Measurements from ENCODE around the gene SUSD4.

SUSD4 gene

DNA sequence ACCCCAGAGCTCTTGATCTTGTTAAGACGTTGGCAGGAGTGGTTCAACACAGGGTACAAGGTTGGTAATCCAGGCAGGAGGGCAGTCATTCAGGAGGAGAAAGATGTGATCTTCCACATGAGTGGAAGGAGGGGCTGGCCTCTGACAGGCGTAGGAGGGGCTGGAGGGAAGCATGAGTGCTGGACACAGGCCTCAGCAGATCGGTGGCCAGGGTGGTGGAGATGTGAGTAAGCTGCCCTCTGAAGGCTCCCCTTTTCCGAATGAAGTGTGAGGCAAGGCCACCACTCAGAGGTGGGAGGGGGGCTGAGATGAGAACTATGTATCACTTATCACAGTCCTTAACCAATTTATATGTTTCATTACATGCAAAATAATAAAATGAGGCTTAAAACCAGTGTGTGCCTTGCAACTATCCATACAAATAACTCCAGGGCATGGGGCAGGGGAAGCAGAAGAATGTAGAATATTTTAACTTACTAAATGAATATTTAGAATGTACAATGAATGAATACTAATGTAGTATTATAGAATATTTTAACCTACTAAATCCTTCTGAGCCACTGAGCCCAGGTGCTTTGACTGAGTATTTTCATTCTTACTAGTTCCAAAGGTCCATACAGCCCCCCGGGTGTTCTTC is 117.4 kb downstream of the SUSD4 start:
- no peak for DNase-seq

DNA sequence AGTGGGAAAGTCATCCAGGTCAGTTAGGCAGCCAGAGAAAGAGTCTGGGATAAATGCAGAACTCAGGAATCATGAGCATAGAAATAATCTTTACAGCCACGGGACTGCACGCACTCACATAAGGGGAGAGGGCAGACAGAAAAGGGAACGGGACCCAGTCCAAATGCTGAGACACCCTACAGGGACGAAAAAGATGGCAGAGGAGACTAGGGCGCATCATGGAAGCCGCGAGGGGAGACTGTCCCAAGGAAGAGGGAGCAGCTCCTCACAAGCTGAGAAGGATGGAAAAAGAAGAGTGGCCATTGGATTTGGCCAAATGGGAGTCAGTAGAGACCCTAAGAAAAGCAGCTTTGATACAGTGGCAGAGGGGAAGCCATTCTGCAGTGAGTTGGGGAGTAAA is 118.0 kb downstream of the SUSD4 start:
- DNase-seq: no peak

DNA sequence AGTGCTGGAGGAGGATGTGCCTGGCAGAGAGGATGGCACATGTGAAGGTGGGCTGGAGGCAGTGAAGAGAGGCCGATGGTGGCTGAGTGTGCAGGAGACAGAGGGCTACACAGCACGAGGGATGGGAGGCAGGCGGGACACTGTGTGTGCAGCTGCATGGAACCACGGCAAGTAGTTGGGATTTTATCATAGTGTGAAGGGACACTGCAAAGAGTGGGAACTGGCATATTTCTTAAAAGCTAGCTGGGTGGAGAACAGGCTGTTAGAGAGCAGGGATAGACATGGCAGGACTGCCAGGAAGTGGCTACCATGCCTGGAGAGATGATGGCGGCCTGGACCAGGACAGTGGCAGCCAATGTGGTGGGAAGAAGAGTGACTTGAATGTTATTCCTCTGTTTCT is 118.6 kb downstream of the SUSD4 start:
- no peak for DNase-seq

DNA sequence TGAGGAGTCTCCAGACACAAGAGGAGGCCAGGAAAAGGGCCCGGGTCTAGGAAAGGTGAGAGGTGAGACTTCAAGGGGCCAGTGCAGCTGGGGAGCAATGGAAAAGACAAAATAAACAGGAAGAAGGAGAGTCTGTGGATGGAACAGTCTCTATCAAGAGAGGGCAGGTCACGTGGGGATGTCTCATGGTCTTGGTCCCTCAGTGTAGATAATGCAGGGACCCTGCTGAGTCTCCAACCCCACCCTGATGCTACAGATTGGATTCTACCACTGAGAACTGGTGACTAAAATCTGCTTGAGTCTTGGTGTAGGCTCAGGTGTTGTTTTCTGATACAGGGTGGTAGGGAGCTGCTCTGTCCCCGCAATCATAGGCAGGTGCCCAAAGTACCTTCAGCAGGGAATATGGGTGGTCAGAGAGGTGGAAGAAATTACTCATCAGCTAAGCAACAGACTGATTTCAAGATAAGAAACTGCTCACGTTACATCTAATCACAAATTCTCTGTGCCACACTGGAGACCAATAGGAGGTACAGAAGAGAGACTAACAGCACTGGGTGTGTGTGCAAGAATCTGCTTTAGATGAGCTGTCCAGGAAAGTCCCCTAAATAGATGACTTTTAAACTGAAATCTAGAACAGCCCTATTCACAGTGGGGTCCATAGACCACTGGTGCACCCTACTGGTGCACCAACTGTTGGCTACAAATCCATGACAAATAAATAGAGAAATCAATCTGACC is 119.4 kb downstream of the SUSD4 start:
- peak; percentile 17 for DNase-seq

DNA sequence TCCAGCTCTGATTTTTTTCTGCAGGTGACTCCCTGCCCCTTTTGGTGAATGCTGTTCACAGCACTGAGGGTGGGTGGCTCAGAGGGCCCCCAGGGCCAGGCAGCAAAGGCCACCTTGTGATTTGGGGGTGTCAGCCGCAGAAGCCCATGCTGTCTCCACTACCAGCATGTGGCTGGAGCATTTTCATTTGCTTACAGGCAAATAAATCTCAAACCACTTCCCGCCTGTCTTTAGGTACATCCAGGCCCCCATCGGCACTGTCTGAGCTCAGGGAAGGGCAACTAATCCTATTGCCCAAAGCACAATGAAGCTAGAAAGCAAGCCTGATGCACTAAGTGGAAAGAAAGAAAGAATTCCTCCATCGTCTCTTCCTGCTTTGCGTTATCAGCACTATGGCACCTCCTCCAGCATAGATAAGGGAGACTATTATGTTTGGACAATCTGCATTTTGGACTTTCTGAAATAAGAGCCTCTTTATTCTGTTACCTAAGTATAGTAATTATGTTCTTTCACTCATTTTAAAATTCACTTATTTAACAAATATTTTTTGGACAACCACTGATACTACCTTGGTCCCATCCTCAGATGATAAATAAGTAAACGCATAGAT is 120.4 kb downstream of the SUSD4 start:
- no peak for DNase-seq

DNA sequence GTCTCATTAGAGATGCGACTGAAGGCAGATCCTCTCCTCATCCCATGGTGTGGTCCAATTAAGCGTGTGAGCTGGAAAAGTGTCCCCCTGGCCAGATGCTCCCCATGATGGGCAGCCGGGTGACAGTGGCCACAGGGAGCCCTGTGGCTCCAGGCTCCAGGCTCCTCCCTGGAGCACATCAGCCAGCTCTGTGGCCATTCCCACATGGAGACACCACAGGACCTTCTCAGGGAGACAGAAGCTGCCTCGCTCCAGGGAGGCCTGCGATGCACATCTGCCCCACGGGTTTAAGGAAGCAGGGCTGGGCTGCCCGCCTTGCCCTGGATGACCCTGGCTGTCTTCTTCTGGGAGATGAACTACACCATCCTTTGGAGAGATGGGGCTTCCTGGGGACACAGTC is 121.0 kb downstream of the SUSD4 start:
- DNase-seq: no peak

DNA sequence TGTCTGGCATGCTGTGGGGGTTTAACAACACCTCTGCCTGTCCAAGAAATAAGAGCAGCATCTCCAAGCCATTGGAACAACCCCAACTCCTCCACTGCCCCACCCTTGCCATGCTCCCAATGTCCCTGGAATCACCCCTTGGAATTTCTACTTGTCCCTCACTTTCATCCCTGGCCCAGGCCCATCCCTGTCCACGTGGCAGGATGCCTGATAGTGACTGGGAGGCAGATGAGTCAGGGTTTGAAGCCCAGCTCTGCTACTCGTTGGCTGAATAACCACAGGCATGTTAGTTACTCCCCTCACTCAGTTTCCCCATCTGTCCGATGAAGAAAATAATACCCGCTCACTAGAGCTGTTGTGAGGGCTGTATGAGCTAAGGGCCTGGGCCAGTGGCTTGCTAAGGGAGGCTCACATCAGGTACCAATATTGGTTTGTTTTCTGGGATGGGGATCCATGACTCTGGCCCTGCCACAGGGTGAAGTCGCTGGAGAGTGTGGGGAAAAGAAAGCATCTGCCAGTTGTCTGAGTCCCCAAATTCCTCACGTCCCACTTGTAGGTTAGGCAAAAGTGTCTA is 121.5 kb downstream of the SUSD4 start:
- no peak for DNase-seq

DNA sequence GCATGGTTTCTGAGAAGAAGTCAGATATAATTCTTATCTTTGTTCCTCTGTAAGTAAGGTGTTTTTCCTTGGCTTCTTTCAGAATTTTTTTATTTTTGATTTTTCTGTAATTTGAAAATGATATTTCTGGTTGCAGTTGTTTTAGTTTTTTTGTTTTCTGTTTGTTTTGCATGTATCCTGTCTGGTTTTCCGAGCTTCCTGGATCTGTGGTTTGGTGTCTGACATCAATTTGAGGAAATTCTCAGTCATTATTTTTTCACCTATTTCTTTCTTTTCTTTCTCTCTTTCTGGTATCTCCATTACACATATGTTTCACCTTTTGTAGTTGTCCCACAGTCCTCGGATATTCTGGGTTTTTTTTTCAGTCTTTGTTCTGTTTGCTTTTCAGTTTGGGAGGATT is 123.9 kb downstream of the SUSD4 start:
- DNase-seq: no peak

DNA sequence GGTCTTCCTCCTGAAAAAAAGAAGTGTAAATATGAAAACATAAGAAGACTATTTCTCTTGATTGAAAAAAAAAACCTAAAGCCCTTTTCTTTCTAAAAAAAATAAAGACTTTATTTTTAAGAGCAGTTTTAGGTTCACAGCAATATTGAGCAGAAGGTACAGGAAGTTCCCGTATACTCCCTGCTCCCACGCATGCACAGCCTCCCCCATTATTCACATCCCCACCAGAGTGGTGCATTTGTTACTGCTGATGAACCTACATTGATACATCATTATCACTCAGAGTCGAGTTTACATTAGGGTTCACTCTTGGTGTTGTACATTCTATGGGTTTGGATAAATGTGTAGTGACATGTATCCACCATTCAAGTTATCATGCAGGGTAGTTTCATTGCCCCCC is 128.9 kb downstream of the SUSD4 start:
- DNase-seq: no peak

DNA sequence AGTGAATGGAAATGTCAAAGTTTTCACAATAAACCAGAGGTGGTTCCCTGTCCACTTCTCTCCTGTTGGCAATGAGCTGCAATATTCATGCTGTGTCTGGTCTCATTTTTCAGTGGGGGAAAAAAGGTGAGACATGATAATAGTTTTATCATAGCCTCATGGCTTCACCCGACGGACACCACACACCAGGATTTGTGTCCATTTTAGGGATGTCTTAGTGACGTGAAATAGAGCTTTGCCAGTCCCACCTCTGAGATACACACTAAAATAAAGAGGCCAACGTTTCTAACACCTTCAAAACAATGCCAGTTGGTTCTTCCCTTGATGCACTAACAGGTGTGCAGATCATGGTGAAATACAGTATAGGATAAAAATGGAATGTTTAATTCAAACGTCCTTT is 129.4 kb downstream of the SUSD4 start:
- DNase-seq: no peak

DNA sequence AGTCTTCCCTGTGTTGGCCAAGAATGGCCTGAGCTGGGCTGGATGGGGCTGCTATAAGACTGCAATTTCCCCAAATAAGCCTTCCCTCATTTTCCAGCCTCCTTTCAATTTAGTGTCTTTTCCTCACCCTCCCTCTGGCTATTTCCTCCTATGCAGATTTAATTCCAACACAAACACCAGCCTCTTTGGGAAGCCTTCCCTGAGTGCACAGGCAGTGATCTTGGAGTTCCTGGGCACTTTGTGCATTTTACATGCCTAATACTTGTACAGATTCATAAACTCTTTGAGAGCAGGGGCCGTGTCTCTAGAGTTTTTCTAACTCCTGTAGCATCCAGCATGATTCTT is 129.8 kb downstream of the SUSD4 start:
- DNase-seq: no peak

DNA sequence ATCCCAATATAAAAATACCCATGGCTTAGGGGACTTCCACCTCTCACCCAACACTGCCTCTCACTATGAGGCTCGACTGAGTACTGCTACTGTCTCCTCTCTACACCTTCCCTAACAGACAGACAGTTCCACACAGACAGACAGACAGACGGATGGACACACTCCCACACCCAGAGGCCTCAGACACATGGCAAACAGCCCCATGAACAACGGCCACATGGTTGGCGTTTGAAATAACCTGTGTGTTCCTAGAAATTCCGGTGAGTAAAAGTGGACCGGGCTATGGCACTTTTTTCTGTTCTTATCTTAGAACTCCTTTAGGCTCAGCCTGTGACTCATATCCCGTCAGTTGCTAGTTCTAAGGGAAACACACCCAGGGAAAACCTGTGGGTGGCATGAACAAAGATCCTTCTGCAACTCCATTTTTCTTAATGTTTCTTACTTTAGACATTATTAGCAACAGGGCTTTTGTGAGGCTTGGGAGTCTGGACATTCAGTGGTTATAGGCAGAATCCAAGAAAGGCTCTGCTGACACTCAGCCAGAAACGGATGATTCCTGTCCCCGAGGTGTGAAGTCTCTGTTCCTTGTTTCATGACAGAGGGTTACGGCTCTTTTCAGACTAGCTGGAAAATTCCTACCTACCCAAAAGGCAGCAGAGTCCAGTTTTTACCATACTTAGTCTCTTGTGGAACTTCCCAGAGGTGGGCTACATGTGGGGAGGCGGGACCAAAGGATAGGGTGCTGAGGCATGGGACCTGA is 130.4 kb downstream of the SUSD4 start:
- peak; percentile 67 for DNase-seq

DNA sequence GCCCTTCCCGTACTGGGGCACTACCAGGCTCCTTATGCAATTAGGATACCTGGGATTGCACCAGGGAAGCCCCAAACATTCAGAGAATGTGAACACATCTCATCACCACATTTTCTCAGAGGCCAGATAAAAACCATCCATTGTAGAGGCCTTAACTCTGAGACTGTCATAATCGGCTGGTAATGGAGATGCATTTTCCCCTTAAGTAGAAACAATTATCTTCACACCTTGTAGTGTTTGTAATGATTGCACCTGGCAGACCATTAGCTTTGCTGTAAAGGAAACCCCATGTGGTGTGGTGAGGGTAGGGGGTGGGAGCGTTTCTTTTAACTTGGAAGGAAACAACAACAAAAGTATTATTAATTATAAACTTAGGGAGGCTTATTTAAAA is 131.0 kb downstream of the SUSD4 start:
- DNase-seq: no peak

DNA sequence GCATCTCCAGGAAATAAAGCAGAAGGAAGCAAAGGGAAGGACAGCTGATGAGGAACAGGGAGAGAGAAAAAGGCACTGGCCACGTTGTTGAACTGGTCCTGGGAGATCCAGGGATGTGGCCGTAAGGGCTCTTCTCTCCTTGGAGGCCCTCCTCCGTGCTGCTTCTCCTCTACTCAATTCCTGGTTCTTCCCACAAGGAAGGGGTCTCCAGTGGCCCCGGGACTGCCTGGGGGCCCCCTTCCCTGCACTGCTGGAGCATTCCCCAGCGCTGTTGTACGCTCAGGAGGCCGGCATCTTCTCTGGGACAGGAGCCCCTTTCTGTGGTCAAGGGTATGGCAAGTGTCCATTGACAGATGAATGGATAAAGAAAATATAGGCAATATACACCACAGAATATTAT is 132.4 kb downstream of the SUSD4 start:
- DNase-seq: no peak

DNA sequence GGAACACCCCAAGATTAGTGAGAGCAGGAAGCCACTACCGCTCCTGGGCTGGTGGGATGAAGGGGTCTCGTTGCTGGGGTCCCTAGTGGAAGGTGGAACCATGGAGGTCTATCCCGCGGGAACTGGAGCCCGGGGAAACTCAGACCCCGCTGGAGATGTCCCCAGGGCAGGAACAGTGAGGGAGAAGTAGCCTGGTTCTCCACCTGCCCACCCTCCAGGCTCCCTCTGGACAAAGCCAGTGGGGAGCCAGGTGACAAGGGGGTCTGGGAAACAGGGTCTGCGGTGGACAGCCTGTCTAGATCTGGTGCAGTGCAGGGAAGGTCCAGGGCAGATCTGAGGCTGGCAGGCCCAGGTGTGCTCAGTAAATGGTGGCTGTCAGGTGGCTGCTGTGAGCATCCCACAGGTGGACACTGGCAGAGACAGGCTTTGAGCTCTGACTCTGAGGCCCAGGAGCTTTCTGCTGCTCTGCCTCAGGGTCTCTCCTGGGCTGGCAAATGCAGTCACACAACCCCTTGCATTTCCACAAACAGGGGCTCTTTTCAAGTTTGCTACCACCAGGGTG is 132.9 kb downstream of the SUSD4 start:
- DNase-seq: no peak

DNA sequence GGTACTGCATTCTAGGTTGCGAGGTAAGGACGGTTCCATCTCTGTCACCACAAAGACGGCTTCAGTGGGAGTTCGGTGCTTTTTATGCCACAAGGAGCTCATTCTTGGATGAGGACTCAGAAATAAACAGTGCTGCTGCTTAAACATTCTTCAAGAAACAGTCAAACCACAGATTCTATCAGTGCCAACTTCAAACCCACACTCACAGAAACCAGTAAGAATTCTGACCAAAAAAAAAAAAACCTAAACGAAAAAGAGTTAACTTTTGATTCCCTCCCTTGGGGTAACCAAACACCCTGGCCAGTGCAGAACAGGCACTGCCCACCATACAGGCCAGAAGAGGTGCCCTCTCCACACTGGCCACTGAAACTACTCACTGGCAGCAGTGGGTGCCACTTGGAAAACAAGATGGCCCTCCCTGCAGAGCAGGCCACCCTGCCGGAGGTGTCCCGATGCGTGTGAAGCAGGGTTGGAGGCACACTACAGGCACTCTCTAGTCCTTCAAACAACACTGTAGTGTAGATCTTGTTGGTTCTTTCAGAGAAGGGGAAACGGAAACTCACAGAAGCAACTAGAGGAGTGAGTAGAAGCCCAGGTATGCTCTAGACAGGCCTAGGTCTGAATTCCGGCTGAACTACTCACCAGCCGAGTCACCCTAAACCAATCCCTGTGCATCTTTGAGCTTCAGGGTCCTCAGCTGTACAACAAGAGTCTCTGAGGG is 133.7 kb downstream of the SUSD4 start:
- peak; percentile 79 for DNase-seq

DNA sequence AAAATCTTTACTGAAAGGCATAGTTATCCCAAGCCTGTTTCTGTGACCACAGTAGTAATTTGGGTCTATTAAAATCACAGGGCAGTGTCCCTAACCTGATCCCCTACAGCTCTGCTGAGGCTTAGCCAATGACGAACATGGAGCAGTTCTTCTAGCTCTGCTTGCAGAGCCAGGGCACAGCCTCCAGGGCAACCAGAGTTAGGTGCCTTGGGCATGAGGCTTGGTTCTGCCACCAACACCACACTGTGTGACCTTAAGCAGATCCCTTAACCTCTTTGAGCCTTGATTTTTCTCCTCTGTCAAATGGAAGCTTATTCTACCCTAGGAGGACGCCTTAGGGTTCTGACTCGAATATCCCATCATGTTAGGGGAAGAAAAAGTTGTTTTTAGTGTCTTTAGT is 134.2 kb downstream of the SUSD4 start:
- DNase-seq: no peak

DNA sequence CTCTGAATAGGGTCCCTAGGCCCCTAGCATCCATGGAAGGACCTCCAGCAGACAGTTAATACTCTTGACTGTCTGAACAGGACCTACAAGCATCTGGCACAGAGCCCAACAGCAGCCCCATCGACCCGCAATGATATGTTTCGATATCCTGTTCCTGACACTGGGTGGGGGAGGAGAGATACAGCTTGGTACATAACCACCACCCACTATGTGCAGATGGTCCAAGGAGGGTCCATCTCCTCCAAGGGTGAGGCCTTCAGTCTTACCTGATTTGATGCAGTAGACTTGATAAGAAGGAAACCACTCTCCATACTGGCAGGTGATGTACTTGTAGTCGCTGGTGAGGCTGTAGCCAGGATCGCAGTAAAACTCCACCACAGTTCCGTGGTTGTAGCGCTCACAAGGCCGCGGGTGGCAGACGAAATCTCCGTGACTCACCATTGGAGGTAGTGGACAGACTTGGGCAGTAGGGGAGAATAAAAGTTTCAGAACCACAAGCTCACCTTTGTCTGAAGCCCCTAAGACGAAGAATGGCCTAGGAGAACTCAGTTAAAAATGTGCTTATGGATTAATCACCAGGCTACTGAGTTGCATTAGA is 134.9 kb downstream of the SUSD4 start:
- DNase-seq: no peak

DNA sequence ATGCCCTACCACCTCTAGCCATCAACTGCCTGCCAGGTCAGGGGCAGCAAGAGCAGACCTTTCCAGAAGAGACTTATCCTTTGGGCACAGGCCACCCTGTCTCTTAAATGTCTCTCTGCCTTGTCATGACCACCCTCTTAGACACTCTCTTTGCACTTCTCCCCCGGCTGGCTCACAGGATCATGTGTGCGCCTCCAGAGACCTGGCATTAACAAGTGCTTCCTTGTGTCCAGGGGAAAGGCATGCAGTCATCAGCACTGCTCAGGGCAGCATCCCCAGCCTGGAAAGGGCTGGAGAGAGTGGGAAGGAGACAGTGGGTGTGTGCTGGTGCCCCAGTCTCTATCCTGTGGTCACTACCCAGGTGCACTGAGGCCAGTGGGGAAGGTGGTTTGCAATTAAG is 135.8 kb downstream of the SUSD4 start:
- no peak for DNase-seq

DNA sequence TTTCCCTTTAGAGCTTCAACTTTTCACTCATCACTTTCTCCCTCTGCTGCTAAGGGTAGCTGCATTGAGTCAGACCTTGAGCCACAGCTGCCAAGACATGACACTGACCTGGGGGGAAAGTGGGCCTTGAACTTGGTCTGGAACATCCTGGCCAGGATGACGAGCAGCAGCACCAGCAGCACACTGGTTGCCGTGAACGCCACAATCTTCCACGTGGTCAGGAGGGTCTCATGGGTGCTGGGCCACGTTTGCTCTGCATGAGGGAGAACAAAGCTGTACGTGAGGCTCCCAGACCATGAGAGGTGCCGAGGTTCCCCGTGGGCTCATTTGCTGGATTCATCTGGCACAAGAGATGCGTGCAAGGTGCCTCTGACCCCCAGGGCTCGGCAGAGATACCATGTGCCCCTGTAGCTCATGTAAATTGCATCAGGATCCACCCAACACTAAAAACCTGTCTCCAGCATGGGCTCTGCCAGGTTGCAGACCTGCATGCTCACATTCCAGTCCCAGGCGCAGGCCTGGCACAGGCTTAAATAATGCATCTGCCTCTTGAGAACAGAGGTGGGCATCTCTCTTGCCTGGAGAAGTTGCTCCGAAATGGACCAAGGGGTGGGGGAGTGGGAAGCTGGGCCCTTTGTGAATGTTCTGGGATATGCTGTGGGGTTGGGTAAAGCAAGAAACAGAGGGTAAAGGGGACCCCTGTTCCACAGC is 136.3 kb downstream of the SUSD4 start:
- DNase-seq: no peak

DNA sequence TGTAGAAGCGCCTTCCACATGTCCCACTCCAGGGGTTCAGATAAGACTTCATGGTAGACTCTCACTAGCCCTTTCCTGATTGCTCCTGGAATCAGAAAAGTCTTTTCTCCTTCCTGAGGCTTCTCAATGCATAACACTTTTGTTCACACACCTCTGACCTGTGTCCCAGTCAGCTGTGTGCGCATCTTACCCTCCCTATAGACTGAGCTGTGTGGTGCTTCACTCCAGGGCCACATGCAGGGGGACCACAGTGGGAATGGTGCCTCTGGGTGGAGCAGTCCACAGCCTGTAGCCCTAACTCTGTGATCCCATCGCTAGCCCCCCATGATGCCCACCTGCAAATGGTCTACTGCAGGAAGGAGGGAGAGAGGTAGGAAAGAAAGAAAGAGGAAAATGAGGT is 136.9 kb downstream of the SUSD4 start:
- no peak for DNase-seq

Data from HCEC 1CT (cell line).